Measurements from ENCODE around the gene NBL1.

DNA sequence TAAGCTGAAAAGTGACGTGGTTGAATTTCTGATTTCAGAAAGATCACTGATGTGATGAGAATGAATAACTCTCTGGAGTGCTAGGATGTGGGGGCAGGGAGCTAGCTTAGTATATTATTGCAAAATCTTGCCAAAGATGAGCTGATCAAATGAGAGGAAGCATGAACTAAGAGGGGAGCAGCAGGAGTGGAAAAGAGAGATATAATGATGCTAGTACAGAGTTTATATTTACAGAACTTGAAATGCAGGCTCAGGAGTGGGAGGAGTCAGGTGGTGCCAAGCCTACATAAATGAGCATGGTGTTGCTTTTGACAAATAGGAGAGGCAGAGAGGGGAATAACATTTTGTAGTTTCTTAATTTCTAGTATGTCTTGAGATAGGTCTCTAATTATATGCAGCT is 38.1 kb upstream of the NBL1 start:
- TF ChIP-seq, protein P1, sequence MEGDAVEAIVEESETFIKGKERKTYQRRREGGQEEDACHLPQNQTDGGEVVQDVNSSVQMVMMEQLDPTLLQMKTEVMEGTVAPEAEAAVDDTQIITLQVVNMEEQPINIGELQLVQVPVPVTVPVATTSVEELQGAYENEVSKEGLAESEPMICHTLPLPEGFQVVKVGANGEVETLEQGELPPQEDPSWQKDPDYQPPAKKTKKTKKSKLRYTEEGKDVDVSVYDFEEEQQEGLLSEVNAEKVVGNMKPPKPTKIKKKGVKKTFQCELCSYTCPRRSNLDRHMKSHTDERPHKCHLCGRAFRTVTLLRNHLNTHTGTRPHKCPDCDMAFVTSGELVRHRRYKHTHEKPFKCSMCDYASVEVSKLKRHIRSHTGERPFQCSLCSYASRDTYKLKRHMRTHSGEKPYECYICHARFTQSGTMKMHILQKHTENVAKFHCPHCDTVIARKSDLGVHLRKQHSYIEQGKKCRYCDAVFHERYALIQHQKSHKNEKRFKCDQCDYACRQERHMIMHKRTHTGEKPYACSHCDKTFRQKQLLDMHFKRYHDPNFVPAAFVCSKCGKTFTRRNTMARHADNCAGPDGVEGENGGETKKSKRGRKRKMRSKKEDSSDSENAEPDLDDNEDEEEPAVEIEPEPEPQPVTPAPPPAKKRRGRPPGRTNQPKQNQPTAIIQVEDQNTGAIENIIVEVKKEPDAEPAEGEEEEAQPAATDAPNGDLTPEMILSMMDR (IDR thresholded peaks at IDR 0.05; ENCODE audit: low read length), result no peak
- TF ChIP-seq EZH2 (optimal IDR thresholded peaks at IDR 0.05; ENCODE audit: low read depth, low read length) (no peak), EZH2phosphoT487 (IDR thresholded peaks at IDR 0.05; ENCODE audit: low read length) (no peak)
